H1 (cell line): ENCODE data around the gene AGBL1. TPM values are rescaled to one million over a fixed set of nuclear protein-coding genes. Genes with fewer than 3 reads are reported as not detected.

Experiments
- CHD7 ChIP-seq: fragments of 300-600 bp; sonication (generic); IDR thresholded peaks from 2 replicates; pipeline ENCODE4 v1.7.1; 2012; ENCODE audit warnings: low read length, moderate library complexity, mild to moderate bottlenecking, inconsistent platforms; ENCODE audit not compliant: insufficient replicate concordance
- SP2 ChIP-seq: IDR thresholded peaks from 2 replicates; pipeline ENCODE4 v1.6.1; 2012; ENCODE audit warnings: mild to moderate bottlenecking, low read length, inconsistent platforms
- polyA plus RNA-seq, 7 experiments: library from polyadenylated mRNA; depleted of rRNA in 3 of 7; stranded (reverse) in 5 of 7; unstranded in 2 of 7; fragments of >200 nt in 5 of 7; fragments of 200-250 nt in 2 of 7; gene quantifications; 1 replicate in 5 of 7; 2 replicates in 1 of 7; 4 replicates in 1 of 7; pipeline versions ENCODE4 v1.2.1 to v1.2.3, GENCODE V29; 2011 to 2013; ENCODE audit warnings: missing spikeins in 2 of 7, mixed read lengths in 2 of 7
- total RNA-seq: library from RNA; stranded (reverse); fragmentation: NEBNext Ultra II Directional; extraction: Animal tissue kit (Norgen Biotek cat#: 25700); gene quantifications from 2 replicates; pipeline ENCODE4 v1.2.1, GENCODE V29; 2021

Gene AGBL1
- total and polyA plus RNA-seq, 2 of the 8 experiments (the other 6 are each of a cell fraction or from before 2014, with no cell fraction given), result not detected

- no peak for TF ChIP-seq CHD7
- no peak for TF ChIP-seq SP2
These were observed 8.1 kb downstream of the AGBL1 start (continued) for GRCh38 chr15:86087808-86088207.
